Measurements from ENCODE around the gene PUDP.
"Not testable (repeated sequence)": the region's sequence is repeated elsewhere in the genome, so short reads cannot be mapped to it uniquely, and the experiment has no call there.

DNA sequence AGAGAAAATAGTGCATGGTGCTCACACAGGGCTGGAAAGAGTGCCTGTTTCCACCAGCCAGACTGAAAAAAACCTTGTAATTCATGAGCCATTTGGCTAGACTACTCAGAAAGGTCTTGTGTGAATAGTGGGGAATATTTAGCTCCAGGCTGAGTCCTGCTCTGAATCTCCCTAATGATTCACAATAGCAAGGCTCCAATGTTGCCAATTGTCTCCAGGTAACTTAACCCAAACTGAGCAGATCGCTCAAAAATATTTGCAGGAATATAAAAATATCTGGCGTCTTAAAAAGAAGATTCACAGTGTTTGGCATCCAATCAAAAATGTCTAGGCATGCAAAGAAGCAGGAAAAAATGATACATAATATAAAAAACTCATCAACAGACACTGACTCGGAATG is 125.0 kb downstream of the PUDP start:
- not testable (repeated sequence) for TF ChIP-seq POLR2A (IDR thresholded peaks at IDR 0.05)
- TF ChIP-seq, protein P1, sequence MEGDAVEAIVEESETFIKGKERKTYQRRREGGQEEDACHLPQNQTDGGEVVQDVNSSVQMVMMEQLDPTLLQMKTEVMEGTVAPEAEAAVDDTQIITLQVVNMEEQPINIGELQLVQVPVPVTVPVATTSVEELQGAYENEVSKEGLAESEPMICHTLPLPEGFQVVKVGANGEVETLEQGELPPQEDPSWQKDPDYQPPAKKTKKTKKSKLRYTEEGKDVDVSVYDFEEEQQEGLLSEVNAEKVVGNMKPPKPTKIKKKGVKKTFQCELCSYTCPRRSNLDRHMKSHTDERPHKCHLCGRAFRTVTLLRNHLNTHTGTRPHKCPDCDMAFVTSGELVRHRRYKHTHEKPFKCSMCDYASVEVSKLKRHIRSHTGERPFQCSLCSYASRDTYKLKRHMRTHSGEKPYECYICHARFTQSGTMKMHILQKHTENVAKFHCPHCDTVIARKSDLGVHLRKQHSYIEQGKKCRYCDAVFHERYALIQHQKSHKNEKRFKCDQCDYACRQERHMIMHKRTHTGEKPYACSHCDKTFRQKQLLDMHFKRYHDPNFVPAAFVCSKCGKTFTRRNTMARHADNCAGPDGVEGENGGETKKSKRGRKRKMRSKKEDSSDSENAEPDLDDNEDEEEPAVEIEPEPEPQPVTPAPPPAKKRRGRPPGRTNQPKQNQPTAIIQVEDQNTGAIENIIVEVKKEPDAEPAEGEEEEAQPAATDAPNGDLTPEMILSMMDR (IDR thresholded peaks at IDR 0.05): not testable (repeated sequence)
